HG03432 (cell line): ENCODE data around the gene ANKRD2.
A peak's percentile ranks its signal among the peaks of the same experiment; 100 is the strongest.
"Not testable (repeated sequence)": the region's sequence is repeated elsewhere in the genome, so short reads cannot be mapped to it uniquely, and the experiment has no call there.

Experiments
- ATAC-seq: cut with Tn5 transposase; IDR thresholded peaks from one replicate; pipeline ENCODE4 v1.9.1; 2021; ENCODE audit warnings: mild to moderate bottlenecking, moderate library complexity; ENCODE audit not compliant: unreplicated experiment

Gene ANKRD2

GRCh38 chr10:97546456-97547270 lies 25.9 kb upstream of the ANKRD2 start:
- ATAC-seq = no peak

GRCh38 chr10:97547271-97547600 lies 25.3 kb upstream of the ANKRD2 start:
- ATAC-seq = no peak

GRCh38 chr10:97547962-97548361 lies 24.6 kb upstream of the ANKRD2 start:
- no peak for ATAC-seq

GRCh38 chr10:97548828-97549455 lies 23.6 kb upstream of the ANKRD2 start:
- no peak for ATAC-seq

GRCh38 chr10:97549587-97550322 lies 22.8 kb upstream of the ANKRD2 start:
- no peak for ATAC-seq

GRCh38 chr10:97550336-97551149 lies 22.0 kb upstream of the ANKRD2 start:
- ATAC-seq = no peak

- no peak for ATAC-seq
Observed at GRCh38 chr10:97551271-97551670, 21.3 kb upstream of the ANKRD2 start.

GRCh38 chr10:97553575-97554031 lies 19.0 kb upstream of the ANKRD2 start:
- peak; percentile 72 for ATAC-seq

GRCh38 chr10:97554336-97554735 lies 18.2 kb upstream of the ANKRD2 start:
- not testable (repeated sequence) for ATAC-seq

- ATAC-seq = not testable (repeated sequence)
Observed at GRCh38 chr10:97555541-97555940, 17.0 kb upstream of the ANKRD2 start.

- not testable (repeated sequence) for ATAC-seq
Observed at GRCh38 chr10:97560731-97561381, 11.7 kb upstream of the ANKRD2 start.

GRCh38 chr10:97561386-97562077 lies 11.0 kb upstream of the ANKRD2 start:
- not testable (repeated sequence) for ATAC-seq

GRCh38 chr10:97562329-97562728 lies 10.2 kb upstream of the ANKRD2 start:
- ATAC-seq = not testable (repeated sequence)

GRCh38 chr10:97563337-97563736 lies 9.2 kb upstream of the ANKRD2 start:
- no peak for ATAC-seq

GRCh38 chr10:97564776-97565175 lies 7.8 kb upstream of the ANKRD2 start:
- no peak for ATAC-seq

- ATAC-seq = no peak
Observed at GRCh38 chr10:97566336-97566996, 6.1 kb upstream of the ANKRD2 start.

- no peak for ATAC-seq
Observed at GRCh38 chr10:97567891-97568290, 4.7 kb upstream of the ANKRD2 start.

GRCh38 chr10:97570146-97570788 lies 2.3 kb upstream of the ANKRD2 start:
- ATAC-seq = no peak
